ENCODE results near the gene FBXO42.

FBXO42 gene

GRCh38 chr1:16206547-16207317, 145.5 kb downstream of the FBXO42 start:
- peak overlapping the region; percentile 84 for H3K27ac ChIP-seq (ENCODE audit: low read depth, low read length)
- H3K9ac ChIP-seq (ENCODE audit: low read depth, low read length): peak overlapping the region; percentile 49
- peaks cover 24% of the 10 kb centered on the region for H3K4me1 ChIP-seq (ENCODE audit: control insufficient read depth, insufficient read depth, low read length)
- no peaks in the 10 kb centered on the region for H3K9me3 ChIP-seq (ENCODE audit: control insufficient read depth, insufficient read depth, low read length)
- peaks cover 27% of the 10 kb centered on the region for H3K36me3 ChIP-seq (ENCODE audit: control insufficient read depth, insufficient read depth, low read length)
- H3K27me3 ChIP-seq (ENCODE audit: control insufficient read depth, insufficient read depth, low read length): no peaks in the 10 kb centered on the region
- peak overlapping the region; percentile 63 for H3K4me3 ChIP-seq (ENCODE audit: low read depth, low read length)

GRCh38 chr1:16205891-16206546, 146.3 kb downstream of the FBXO42 start:
- Histone ChIP-seq H3K9ac (ENCODE audit: low read depth, low read length) (no peak overlapping the region), H3K9me3 (ENCODE audit: control insufficient read depth, insufficient read depth, low read length) (no peaks in the 10 kb centered on the region), H3K27ac (ENCODE audit: low read depth, low read length) (no peak overlapping the region), H3K36me3 (ENCODE audit: control insufficient read depth, insufficient read depth, low read length) (peaks cover 34% of the 10 kb centered on the region), H3K4me1 (ENCODE audit: control insufficient read depth, insufficient read depth, low read length) (peaks cover 17% of the 10 kb centered on the region; the same call in 1 of the 2 replicates), H3K27me3 (ENCODE audit: control insufficient read depth, insufficient read depth, low read length) (no peaks in the 10 kb centered on the region), H3K4me3 (ENCODE audit: low read depth, low read length) (peak overlapping the region; percentile 59)

GRCh38 chr1:16205334-16205671, 147.0 kb downstream of the FBXO42 start:
- Histone ChIP-seq H3K36me3 (ENCODE audit: control insufficient read depth, insufficient read depth, low read length) (peaks cover 38% of the 10 kb centered on the region), H3K4me3 (ENCODE audit: low read depth, low read length) (no peak overlapping the region), H3K9ac (ENCODE audit: low read depth, low read length) (no peak overlapping the region), H3K9me3 (ENCODE audit: control insufficient read depth, insufficient read depth, low read length) (no peaks in the 10 kb centered on the region), H3K27ac (ENCODE audit: low read depth, low read length) (no peak overlapping the region), H3K27me3 (ENCODE audit: control insufficient read depth, insufficient read depth, low read length) (no peaks in the 10 kb centered on the region), H3K4me1 (ENCODE audit: control insufficient read depth, insufficient read depth, low read length) (peaks cover 14% of the 10 kb centered on the region; the same call in 1 of the 2 replicates)

GRCh38 chr1:16204634-16205333, 147.5 kb downstream of the FBXO42 start:
- Histone ChIP-seq H3K9me3 (ENCODE audit: control insufficient read depth, insufficient read depth, low read length) (no peaks in the 10 kb centered on the region), H3K4me3 (ENCODE audit: low read depth, low read length) (no peak overlapping the region), H3K4me1 (ENCODE audit: control insufficient read depth, insufficient read depth, low read length) (peaks cover 13% of the 10 kb centered on the region; the same call in 1 of the 2 replicates), H3K27me3 (ENCODE audit: control insufficient read depth, insufficient read depth, low read length) (no peaks in the 10 kb centered on the region), H3K36me3 (ENCODE audit: control insufficient read depth, insufficient read depth, low read length) (peaks cover 38% of the 10 kb centered on the region), H3K27ac (ENCODE audit: low read depth, low read length) (no peak overlapping the region), H3K9ac (ENCODE audit: low read depth, low read length) (no peak overlapping the region)

GRCh38 chr1:16204216-16204615, 148.1 kb downstream of the FBXO42 start:
- Histone ChIP-seq H3K9ac (ENCODE audit: low read depth, low read length) (no peak overlapping the region), H3K9me3 (ENCODE audit: control insufficient read depth, insufficient read depth, low read length) (no peaks in the 10 kb centered on the region), H3K4me3 (ENCODE audit: low read depth, low read length) (no peak overlapping the region), H3K27ac (ENCODE audit: low read depth, low read length) (no peak overlapping the region), H3K4me1 (ENCODE audit: control insufficient read depth, insufficient read depth, low read length) (peaks cover 13% of the 10 kb centered on the region; the same call in 1 of the 2 replicates), H3K27me3 (ENCODE audit: control insufficient read depth, insufficient read depth, low read length) (no peaks in the 10 kb centered on the region), H3K36me3 (ENCODE audit: control insufficient read depth, insufficient read depth, low read length) (peaks cover 41% of the 10 kb centered on the region)

GRCh38 chr1:16203550-16203949, 148.7 kb downstream of the FBXO42 start:
- Histone ChIP-seq H3K9ac (ENCODE audit: low read depth, low read length) (no peak overlapping the region), H3K4me3 (ENCODE audit: low read depth, low read length) (no peak overlapping the region), H3K4me1 (ENCODE audit: control insufficient read depth, insufficient read depth, low read length) (peaks cover 13% of the 10 kb centered on the region; the same call in 1 of the 2 replicates), H3K27me3 (ENCODE audit: control insufficient read depth, insufficient read depth, low read length) (no peaks in the 10 kb centered on the region), H3K27ac (ENCODE audit: low read depth, low read length) (no peak overlapping the region), H3K36me3 (ENCODE audit: control insufficient read depth, insufficient read depth, low read length) (peaks cover 47% of the 10 kb centered on the region), H3K9me3 (ENCODE audit: control insufficient read depth, insufficient read depth, low read length) (no peaks in the 10 kb centered on the region)

GRCh38 chr1:16202281-16203210, 149.7 kb downstream of the FBXO42 start:
- Histone ChIP-seq H3K27me3 (ENCODE audit: control insufficient read depth, insufficient read depth, low read length) (no peaks in the 10 kb centered on the region), H3K36me3 (ENCODE audit: control insufficient read depth, insufficient read depth, low read length) (peaks cover 53% of the 10 kb centered on the region), H3K9me3 (ENCODE audit: control insufficient read depth, insufficient read depth, low read length) (no peaks in the 10 kb centered on the region), H3K4me3 (ENCODE audit: low read depth, low read length) (no peak overlapping the region), H3K27ac (ENCODE audit: low read depth, low read length) (no peak overlapping the region), H3K4me1 (ENCODE audit: control insufficient read depth, insufficient read depth, low read length) (peaks cover 5% of the 10 kb centered on the region; the same call in 1 of the 2 replicates), H3K9ac (ENCODE audit: low read depth, low read length) (no peak overlapping the region)

GRCh38 chr1:16199700-16200099, 152.6 kb downstream of the FBXO42 start:
- Histone ChIP-seq H3K9ac (ENCODE audit: low read depth, low read length) (no peak overlapping the region), H3K27me3 (ENCODE audit: control insufficient read depth, insufficient read depth, low read length) (no peaks in the 10 kb centered on the region), H3K4me3 (ENCODE audit: low read depth, low read length) (no peak overlapping the region), H3K4me1 (ENCODE audit: control insufficient read depth, insufficient read depth, low read length) (no peaks in the 10 kb centered on the region), H3K9me3 (ENCODE audit: control insufficient read depth, insufficient read depth, low read length) (no peaks in the 10 kb centered on the region), H3K36me3 (ENCODE audit: control insufficient read depth, insufficient read depth, low read length) (peaks cover 50% of the 10 kb centered on the region), H3K27ac (ENCODE audit: low read depth, low read length) (no peak overlapping the region)

GRCh38 chr1:16199157-16199501, 153.2 kb downstream of the FBXO42 start:
- Histone ChIP-seq H3K27me3 (ENCODE audit: control insufficient read depth, insufficient read depth, low read length) (no peaks in the 10 kb centered on the region), H3K9me3 (ENCODE audit: control insufficient read depth, insufficient read depth, low read length) (no peaks in the 10 kb centered on the region), H3K27ac (ENCODE audit: low read depth, low read length) (no peak overlapping the region), H3K9ac (ENCODE audit: low read depth, low read length) (no peak overlapping the region), H3K36me3 (ENCODE audit: control insufficient read depth, insufficient read depth, low read length) (peaks cover 44% of the 10 kb centered on the region), H3K4me1 (ENCODE audit: control insufficient read depth, insufficient read depth, low read length) (no peaks in the 10 kb centered on the region), H3K4me3 (ENCODE audit: low read depth, low read length) (no peak overlapping the region)

- Histone ChIP-seq H3K9ac (ENCODE audit: low read depth, low read length) (no peak overlapping the region), H3K36me3 (ENCODE audit: control insufficient read depth, insufficient read depth, low read length) (peaks cover 39% of the 10 kb centered on the region), H3K4me1 (ENCODE audit: control insufficient read depth, insufficient read depth, low read length) (no peaks in the 10 kb centered on the region), H3K27me3 (ENCODE audit: control insufficient read depth, insufficient read depth, low read length) (no peaks in the 10 kb centered on the region), H3K4me3 (ENCODE audit: low read depth, low read length) (no peak overlapping the region), H3K9me3 (ENCODE audit: control insufficient read depth, insufficient read depth, low read length) (no peaks in the 10 kb centered on the region), H3K27ac (ENCODE audit: low read depth, low read length) (no peak overlapping the region)
Measured at GRCh38 chr1:16198444-16199156, 153.7 kb downstream of the FBXO42 start.

All from HUES48 (cell line).